ENCODE results near the gene TOMM34. TPM values are rescaled to one million over a fixed set of nuclear protein-coding genes. Genes with fewer than 3 reads are reported as not detected.
A peak's percentile ranks its signal among the peaks of the same experiment; 100 is the strongest.

The TOMM34 gene
- total RNA-seq (10 to 100 TPM; 18.1 to 18.6 TPM), polyA plus RNA-seq (ENCODE audit: insufficient read length in 6 of 6) (10 to 100 TPM; 22.7 to 26.8 (median 24.5) TPM)
- long read RNA-seq, donor 1, transcript TOMM34-201 (7 exons, 2,062 nt), result major isoform, 9 of 16 reads
- long read RNA-seq, donor 1, partial matches to known transcripts, result 7 of 16 reads
- long read RNA-seq, donor 1, other reads (novel, unspliced or antisense), result 0 of 16 reads
- long read RNA-seq, donor 2, transcript TOMM34-201 (7 exons, 2,062 nt), result major isoform, 9 of 18 reads
- long read RNA-seq, donor 2, partial matches to known transcripts, result 9 of 18 reads
- long read RNA-seq, donor 2, other reads (novel, unspliced or antisense), result 0 of 18 reads
- long read RNA-seq, donor 3, transcript TOMM34-201 (7 exons, 2,062 nt), result major isoform, 11 of 19 reads
- long read RNA-seq, donor 3, partial matches to known transcripts, result 8 of 19 reads
- long read RNA-seq, donor 3, other reads (novel, unspliced or antisense), result 0 of 19 reads
- long read RNA-seq, donor 4, transcript TOMM34-201 (7 exons, 2,062 nt), result major isoform, 17 of 20 reads
- long read RNA-seq, donor 4, partial matches to known transcripts, result 3 of 20 reads
- long read RNA-seq, donor 4, other reads (novel, unspliced or antisense), result 0 of 20 reads
- long read RNA-seq, donor 5, transcript TOMM34-201 (7 exons, 2,062 nt), result major isoform, 6 of 14 reads
- long read RNA-seq, donor 5, partial matches to known transcripts, result 8 of 14 reads
- long read RNA-seq, donor 5, other reads (novel, unspliced or antisense), result 0 of 14 reads
- long read RNA-seq, donor 6, transcript TOMM34-201 (7 exons, 2,062 nt), result major isoform, 12 of 12 reads
- long read RNA-seq, donor 6, partial matches to known transcripts, result 0 of 12 reads
- long read RNA-seq, donor 6, other reads (novel, unspliced or antisense), result 0 of 12 reads
- long read RNA-seq, donor 7, partial matches to known transcripts, result 39 of 42 reads
- long read RNA-seq, donor 7, other reads (novel, unspliced or antisense), result 0 of 42 reads
- long read RNA-seq, donor 8, transcript TOMM34-201 (7 exons, 2,062 nt), result major isoform, 7 of 18 reads
- long read RNA-seq, donor 8, partial matches to known transcripts, result 11 of 18 reads
- long read RNA-seq, donor 8, other reads (novel, unspliced or antisense), result 0 of 18 reads
- long read RNA-seq, donor 9, result 0 reads
- long read RNA-seq, donor 10, transcript TOMM34-201 (7 exons, 2,062 nt), result major isoform, 48 of 53 reads
- long read RNA-seq, donor 10, partial matches to known transcripts, result 1 of 53 reads
- long read RNA-seq, donor 10, other reads (novel, unspliced or antisense), result 4 of 53 reads
- long read RNA-seq, donor 11, transcript TOMM34-201 (7 exons, 2,062 nt), result major isoform, 10 of 20 reads
- long read RNA-seq, donor 11, partial matches to known transcripts, result 10 of 20 reads
- long read RNA-seq, donor 11, other reads (novel, unspliced or antisense), result 0 of 20 reads
- long read RNA-seq, donor 12, transcript TOMM34-201 (7 exons, 2,062 nt), result major isoform, 12 of 19 reads
- long read RNA-seq, donor 12, partial matches to known transcripts, result 7 of 19 reads
- long read RNA-seq, donor 12, other reads (novel, unspliced or antisense), result 0 of 19 reads

- TF ChIP-seq CTCF (IDR thresholded peaks at IDR 0.05), result no peak
- intact Hi-C loops (cut with DNase I), result no loop called here
- Histone ChIP-seq H3K9me3 (no peaks in the 10 kb centered on the region), H3K27ac (peak within 1 kb of the TSS; percentile 79 to 81), H3K4me1 (peaks cover 9 to 26% of the 10 kb centered on the region in 2 donors), H3K27me3 (no peaks in the 10 kb centered on the region), H3K4me3 (peak within 1 kb of the TSS; percentile 72 to 94), H3K36me3 (peaks cover 0 to 17% of the 10 kb centered on the region in 2 donors)
- ATAC-seq (peak; percentile 99), DNase-seq (peak; percentile 86 to 100 (median 96))
These were observed at the start of gene TOMM34 for GRCh38 chr20:44960103-44960852. Gene TOMM34 (minus strand): TSS chr20:44960397. CDS start chr20:44960333, 64 bp downstream.

- TF ChIP-seq CTCF (IDR thresholded peaks at IDR 0.05), result no peak
- DNase-seq (no peak), ATAC-seq (no peak)
- H3K4me1 ChIP-seq, result peaks cover 0 to 12% of the 10 kb centered on the region in 2 donors
- intact Hi-C loops (cut with DNase I), result no loop called here
- H3K4me3 ChIP-seq, result no peak overlapping the region
- H3K36me3 ChIP-seq, result peaks cover 0 to 81% of the 10 kb centered on the region in 2 donors
- no peaks in the 10 kb centered on the region for H3K9me3 ChIP-seq
- no peak overlapping the region for H3K27ac ChIP-seq
- H3K27me3 ChIP-seq, result no peaks in the 10 kb centered on the region
These were observed 48.4 kb upstream of the TOMM34 start for GRCh38 chr20:45008521-45009049.

GRCh38 chr20:44997668-44998067 is 37.5 kb upstream of the TOMM34 start:
- no peak overlapping the region for H3K27ac ChIP-seq
- no peak for ATAC-seq
- no peak for TF ChIP-seq CTCF (IDR thresholded peaks at IDR 0.05)
- intact Hi-C loops (cut with DNase I), result no loop called here
- H3K4me3 ChIP-seq, result no peak overlapping the region
- no peaks in the 10 kb centered on the region for H3K27me3 ChIP-seq
- peaks cover 0 to 19% of the 10 kb centered on the region in 2 donors for H3K4me1 ChIP-seq
- no peaks in the 10 kb centered on the region for H3K9me3 ChIP-seq
- no peak for DNase-seq
- H3K36me3 ChIP-seq, result peaks cover 0 to 78% of the 10 kb centered on the region in 2 donors

GRCh38 chr20:44997171-44997570 is 37.0 kb upstream of the TOMM34 start:
- intact Hi-C loops (cut with DNase I), result no loop called here

More at GRCh38 chr20:44997171-44997570, 37.0 kb upstream of the TOMM34 start:
- Histone ChIP-seq H3K27ac (no peak overlapping the region), H3K27me3 (no peaks in the 10 kb centered on the region), H3K4me1 (peaks cover 0 to 24% of the 10 kb centered on the region in 2 donors), H3K4me3 (no peak overlapping the region), H3K36me3 (peaks cover 0 to 75% of the 10 kb centered on the region in 2 donors), H3K9me3 (no peaks in the 10 kb centered on the region)
- no peak for TF ChIP-seq CTCF (IDR thresholded peaks at IDR 0.05)
- ATAC-seq (no peak), DNase-seq (no peak)
